VCaP (cell line): ENCODE data around the gene GTPBP1.

ENCODE experiments used
- H3K27ac ChIP-seq: fragments of 450-650 bp; 2 replicates; pipeline ENCODE4 v1.5.1; 2017
- TF ChIP-seq, protein P1 (sequence below): fragments of 450-650 bp; conservative IDR thresholded peaks from 2 replicates; pipeline ENCODE4 v1.5.1; 2017; ENCODE audit warnings: mild to moderate bottlenecking, moderate library complexity

Gene GTPBP1

DNA sequence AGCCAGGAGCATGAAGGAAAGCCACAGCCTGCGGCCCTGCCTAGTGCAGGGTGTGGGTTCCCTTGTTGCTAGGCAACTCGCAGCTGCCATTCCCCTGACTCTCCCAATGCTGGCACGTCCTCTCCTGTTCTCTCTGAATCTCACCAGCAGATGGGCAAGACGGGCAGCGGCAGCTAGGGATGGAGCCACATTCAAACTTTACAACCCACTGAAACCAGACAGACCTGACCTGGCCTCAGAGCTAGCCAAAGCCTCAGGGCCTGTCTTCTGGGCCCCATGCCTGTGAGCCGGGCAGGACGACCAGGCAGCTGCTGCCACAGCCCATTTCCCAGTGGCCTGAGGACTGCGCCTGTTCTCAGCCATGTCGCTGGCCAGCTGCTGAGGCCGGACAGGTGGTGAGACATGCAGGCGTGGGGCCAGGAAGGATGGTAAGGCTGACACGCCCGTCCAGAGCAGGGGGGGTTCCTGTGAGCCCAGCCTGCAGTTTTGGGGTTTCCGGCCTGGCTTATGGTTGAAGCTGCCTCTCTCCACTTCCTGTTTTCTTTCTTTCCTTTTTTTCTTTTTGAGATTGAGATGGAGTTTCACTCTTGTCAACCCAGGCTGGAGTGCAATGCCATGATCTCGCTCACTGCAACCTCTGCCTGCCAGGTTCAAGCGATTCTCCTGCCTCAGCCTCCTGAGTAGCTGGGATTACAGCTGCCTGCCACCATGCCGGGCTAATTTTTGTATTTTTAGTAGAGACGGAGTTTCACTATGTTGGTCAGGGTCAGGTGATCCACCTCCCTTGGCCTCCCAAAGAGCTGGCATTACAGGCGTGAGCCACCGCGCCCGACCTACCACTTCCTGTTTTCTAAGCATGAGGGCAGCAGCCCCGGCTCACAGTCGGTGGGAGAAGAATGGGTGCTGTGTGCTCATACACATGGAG lies 45.9 kb downstream of the GTPBP1 start:
- TF ChIP-seq, protein P1, sequence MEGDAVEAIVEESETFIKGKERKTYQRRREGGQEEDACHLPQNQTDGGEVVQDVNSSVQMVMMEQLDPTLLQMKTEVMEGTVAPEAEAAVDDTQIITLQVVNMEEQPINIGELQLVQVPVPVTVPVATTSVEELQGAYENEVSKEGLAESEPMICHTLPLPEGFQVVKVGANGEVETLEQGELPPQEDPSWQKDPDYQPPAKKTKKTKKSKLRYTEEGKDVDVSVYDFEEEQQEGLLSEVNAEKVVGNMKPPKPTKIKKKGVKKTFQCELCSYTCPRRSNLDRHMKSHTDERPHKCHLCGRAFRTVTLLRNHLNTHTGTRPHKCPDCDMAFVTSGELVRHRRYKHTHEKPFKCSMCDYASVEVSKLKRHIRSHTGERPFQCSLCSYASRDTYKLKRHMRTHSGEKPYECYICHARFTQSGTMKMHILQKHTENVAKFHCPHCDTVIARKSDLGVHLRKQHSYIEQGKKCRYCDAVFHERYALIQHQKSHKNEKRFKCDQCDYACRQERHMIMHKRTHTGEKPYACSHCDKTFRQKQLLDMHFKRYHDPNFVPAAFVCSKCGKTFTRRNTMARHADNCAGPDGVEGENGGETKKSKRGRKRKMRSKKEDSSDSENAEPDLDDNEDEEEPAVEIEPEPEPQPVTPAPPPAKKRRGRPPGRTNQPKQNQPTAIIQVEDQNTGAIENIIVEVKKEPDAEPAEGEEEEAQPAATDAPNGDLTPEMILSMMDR = no peak
- peak overlapping the region; percentile 98 for H3K27ac ChIP-seq

DNA sequence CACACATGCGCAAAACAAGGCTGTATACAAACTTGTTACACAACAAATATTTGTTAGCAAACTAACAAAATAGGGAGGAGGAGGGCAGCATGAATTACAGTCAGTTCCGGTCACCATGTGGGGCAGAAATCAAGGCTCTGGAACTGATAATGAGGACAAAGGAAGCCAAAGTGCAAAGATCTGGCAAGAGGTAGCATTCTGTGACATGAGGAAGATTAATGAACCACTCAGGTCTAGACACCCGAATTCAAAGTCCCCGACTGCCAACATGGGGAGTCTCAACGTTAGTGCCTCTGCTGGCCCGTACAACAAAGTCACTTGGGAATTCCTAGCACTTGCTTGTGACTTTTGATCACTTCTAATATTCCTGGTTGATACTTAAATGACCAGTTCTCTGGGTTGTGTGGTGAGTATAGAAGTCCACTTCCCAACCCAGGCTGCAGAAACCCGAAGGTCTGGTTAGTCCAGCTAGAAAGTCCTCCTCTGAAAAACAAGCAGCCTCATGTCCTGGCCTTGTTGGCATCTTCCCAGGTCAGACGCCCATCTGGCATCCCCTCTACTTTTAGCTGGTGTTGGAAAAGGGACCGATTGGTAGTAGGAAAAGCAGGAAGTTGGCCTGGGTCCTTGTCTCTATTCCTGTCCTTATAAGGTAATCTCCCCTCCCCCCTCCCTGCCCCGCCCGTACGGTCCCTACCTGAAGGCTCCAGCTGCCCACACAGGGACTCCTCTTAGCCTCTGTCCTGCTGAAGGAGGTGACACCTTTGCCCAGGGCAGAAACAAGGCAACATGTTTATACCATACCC lies 48.4 kb downstream of the GTPBP1 start:
- TF ChIP-seq, protein P1 = no peak
- peak overlapping the region; percentile 98 for H3K27ac ChIP-seq

DNA sequence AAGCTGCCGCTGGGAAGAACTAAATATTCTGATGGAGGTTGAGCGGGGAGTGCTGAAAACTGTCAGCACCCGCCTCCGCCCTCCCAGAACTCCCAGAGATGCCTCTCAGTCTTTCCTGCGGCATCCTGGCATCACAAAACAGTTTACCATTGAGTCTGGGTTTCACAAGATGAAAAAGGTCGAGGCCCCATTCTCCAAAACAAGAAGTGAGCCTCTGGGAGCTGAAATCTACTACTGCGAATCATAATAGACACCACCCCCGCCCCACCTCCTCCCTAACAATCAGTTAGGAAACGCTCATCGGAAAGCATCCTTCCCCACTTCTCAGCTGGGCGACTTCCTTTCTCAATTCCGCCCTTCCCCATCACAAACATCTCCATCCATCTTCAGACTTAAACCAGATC lies 49.0 kb downstream of the GTPBP1 start:
- TF ChIP-seq, protein P1 = no peak
- H3K27ac ChIP-seq = peak overlapping the region; percentile 98

DNA sequence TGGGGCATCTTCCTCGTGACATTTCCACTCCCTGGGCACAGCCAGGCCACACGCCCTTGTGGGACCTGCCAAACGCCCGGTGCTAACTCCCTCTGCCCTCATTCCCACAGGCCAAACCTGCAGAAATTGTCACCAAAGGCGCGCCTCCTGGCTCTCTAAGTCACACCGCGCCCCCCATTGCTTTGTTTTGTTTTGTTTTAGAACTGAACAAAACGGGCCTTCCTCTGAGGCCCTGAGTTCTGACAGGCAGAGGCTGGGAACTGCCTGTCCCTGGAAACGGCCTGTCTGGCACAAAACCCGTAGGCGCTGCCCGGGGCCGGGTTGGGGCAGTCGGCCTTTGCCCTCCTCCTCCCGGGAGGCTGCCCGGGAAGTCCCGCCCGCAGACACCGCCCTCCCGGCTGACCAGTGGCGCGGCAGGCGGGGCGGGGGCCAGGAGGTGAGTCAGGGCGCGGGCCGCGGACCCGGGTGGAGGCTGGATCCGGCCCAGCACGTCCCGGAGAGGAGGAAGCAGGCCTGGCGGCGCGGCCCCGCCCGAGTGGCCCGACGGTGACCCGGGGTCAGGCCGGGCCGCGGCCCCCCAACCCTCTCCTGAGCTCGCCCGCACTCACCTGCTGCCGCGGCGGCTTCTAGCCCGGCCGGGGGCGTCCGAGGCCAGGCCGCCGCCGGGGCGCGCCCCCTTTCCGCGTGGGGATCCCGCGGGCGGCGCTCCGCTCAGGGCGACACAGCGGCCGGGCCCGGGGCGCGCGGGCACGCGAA lies 49.6 kb downstream of the GTPBP1 start:
- TF ChIP-seq, protein P1 = no peak
- H3K27ac ChIP-seq = peak overlapping the region; percentile 98

GRCh38 chr22:38755911-38756532 lies 50.3 kb downstream of the GTPBP1 start, which contains the start of gene SUN2:
SUN2 (minus strand) TSS chr22:38755998; CDS start chr22:38752628, 3,370 bp downstream.
- H3K27ac ChIP-seq = peak within 1 kb of the TSS; percentile 98
- TF ChIP-seq, protein P1 = no peak

GRCh38 chr22:38756711-38757463 lies 51.1 kb downstream of the GTPBP1 start:
- TF ChIP-seq, protein P1 = no peak
- H3K27ac ChIP-seq = peak overlapping the region; percentile 98
